ENCODE data around the gene SIK3. TPM values are rescaled to one million over a fixed set of nuclear protein-coding genes. Genes with fewer than 3 reads are reported as not detected.
"Not testable (repeated sequence)": the region's sequence is repeated elsewhere in the genome, so short reads cannot be mapped to it uniquely, and the experiment has no call there.

Gene SIK3
- total RNA-seq, 1 donor from 2014 or later = 12.3 TPM

DNA sequence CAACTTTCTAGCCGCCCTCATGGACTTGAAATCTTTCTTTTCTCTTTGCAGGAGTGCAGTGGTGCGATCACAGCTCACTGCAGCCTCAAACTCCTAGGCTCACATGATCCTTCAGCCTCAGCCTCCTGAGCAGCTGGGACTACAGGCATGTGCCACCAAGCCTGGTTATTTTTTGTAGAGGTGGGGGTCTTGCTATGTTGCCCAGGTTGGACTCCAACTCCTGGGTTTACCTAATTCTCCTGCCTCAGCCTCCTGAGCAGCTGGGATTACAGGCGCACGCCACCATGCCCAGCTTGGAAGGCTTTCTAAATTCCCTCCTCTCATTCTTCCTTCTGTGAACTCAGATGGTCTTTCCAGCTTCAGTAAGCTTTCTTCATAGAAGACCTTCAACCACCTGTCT lies 256.1 kb downstream of the SIK3 start:
- no peak for DNase-seq (ENCODE audit: low spot score)

DNA sequence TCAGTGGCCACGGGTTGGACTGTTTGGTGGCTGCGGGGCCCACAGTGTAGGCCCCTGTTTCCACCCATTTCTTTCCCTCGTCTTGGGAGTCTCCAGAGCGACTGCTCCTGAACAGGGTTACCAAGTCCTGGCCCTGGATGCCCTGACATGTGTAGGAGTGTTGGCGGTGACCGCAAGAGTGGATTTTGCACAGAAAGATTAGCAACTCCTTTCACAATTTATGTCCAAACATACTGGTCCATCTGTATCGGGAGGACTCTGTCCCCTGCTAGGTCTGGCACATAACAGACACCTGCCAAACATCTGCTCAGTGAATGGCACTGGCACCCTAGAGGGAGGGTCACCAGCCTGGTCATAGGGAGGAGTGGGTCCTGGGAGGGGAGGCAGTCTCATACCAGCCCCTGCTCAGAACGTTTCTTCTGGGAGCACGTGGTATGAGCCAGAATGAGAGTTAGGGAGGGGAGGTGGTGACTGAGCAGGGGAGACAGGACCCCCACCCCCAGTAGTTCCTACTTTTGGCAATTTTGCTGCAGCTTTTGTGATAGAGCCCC lies 257.4 kb downstream of the SIK3 start:
- DNase-seq (ENCODE audit: low spot score) = no peak

DNA sequence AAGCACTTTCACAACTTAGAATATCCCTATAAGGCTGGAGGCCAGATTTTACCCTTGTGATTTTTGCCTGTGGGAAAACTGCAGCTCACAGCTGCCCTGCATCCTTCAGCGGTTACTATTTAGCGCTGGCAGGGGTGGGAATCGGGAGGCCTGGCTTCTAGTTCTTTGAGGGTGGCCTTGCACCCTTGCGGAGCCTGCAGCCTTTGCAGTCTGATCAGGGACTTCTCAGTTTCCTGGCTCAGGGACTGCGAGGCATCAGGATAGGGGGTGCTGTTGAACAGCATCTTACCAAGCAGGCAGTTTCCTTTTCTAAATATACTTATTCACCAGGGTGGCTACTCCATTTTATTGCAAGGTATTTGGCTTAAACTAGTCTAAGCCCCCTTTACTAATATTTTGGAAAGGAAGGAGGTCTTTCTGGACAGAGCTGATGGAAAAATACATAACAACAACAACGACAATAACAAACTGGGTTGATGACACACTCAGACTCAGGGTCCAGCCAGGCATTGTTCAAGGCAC lies 257.9 kb downstream of the SIK3 start:
- no peak for DNase-seq (ENCODE audit: low spot score)

GRCh38 chr11:116838321-116839084 lies 259.7 kb downstream of the SIK3 start:
- no peak for DNase-seq (ENCODE audit: low spot score)

- peak; percentile 32 for DNase-seq (ENCODE audit: low spot score)
Observed at GRCh38 chr11:116837231-116838091, 260.8 kb downstream of the SIK3 start, which contains the start of gene APOA1. Gene APOA1 (minus strand): TSS chr11:116837622. CDS start chr11:116837387, 235 bp downstream.

GRCh38 chr11:116836632-116836991 lies 261.6 kb downstream of the SIK3 start:
- DNase-seq (ENCODE audit: low spot score) = no peak

DNA sequence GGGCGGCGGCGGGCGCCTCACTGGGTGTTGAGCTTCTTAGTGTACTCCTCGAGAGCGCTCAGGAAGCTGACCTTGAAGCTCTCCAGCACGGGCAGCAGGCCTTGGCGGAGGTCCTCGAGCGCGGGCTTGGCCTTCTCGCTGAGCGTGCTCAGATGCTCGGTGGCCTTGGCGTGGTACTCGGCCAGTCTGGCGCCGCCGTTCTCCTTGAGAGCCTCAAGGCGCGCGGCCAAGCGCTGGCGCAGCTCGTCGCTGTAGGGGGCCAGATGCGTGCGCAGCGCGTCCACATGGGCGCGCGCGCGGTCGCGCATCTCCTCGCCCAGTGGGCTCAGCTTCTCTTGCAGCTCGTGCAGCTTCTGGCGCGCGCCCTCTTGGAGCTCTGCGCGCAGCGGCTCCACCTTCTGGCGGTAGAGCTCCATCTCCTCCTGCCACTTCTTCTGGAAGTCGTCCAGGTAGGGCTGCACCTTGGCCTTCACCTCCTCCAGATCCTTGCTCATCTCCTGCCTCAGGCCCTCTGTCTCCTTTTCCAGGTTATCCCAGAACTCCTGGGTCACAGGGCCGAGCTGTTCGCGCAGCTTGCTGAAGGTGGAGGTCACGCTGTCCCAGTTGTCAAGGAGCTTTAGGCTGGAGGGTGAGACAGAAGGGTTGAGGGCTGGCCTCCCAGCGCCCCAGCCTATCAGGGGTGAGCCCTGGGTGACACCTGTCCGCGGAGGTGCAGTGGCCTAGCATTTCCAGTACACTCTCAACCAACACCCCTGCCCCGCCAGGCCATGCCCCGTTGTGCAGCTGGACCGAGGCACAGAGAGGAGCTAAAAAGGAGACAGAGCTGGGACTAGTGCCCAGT lies 262.2 kb downstream of the SIK3 start:
- DNase-seq (ENCODE audit: low spot score) = peak; percentile 92

GRCh38 chr11:116835042-116835772 lies 263.0 kb downstream of the SIK3 start:
- DNase-seq (ENCODE audit: low spot score) = no peak

DNA sequence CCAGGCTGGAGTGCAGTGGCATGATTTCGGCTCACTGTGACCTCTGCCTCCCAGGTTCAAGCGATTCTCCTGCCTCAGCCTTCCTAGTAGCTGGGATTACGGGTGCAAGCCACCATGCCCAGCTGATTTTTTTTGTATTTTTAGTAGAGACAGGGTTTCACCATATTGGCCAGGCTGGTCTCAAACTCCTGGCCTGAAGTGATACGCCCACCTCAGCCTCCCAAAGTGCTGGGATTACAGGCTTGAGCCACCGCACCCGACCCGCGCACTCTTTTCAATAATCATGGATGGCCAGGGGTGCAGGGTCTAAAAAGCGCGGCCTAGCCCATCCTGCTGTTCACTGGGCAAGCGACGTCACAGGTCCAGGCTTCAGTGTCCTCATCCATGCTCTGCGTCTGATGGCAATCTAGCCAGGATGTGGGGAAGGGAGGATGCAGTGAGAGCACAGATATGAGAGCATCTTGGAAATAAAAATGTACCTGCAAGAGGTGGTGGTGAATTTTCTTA lies 263.6 kb downstream of the SIK3 start:
- not testable (repeated sequence) for DNase-seq (ENCODE audit: low spot score)

DNA sequence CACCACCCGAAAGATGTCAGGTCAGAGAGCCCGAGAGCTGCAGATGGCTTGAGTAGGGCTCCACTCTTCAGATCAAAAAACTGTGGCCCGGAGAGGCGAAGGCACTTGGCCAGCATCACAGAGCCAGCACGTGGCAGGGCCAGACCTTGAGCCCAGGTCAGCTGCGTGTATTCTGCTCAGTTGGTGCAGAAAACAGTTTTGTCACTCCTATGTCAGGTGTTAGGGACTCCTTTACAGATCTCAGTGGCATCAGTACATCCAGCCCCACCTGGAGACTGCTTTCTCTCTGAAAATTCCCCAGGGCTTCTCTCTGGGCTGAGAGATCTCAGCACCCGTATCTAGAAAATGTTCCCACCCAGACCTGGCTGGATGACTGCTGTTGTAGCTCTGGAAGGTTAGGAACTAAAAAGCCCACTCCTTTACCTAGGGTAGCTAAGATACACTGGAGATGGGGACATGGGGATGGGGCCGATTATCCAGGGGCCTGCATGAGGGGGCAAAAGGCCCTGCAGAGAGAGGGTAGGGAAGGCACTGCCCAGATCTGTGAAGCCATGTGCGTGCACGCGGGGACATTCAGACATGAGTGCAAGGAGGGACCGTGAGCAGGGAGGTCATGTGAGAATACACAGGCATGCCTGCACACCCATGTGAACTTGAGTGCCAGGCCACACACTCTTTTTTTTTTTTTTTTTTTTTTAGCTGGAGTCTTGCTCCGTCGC lies 264.3 kb downstream of the SIK3 start:
- DNase-seq (ENCODE audit: low spot score) = no peak

DNA sequence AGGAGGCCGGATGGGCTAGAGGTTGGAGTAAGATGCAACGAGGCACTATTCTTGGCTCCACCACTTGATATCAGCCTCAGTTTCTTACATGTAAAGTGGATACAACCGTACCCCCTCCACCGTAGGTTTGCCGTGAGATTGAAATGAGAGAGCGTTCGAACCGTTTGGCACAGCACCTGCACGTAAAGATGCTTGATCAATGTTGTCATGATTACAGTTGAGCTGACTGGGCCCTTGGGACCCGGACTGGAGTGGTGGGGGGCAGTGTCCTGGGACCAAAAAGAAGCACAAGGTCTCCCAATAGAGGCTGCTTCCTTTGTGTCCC lies 264.8 kb downstream of the SIK3 start:
- no peak for DNase-seq (ENCODE audit: low spot score)

- DNase-seq (ENCODE audit: low spot score) = no peak
Observed at GRCh38 chr11:116832350-116833290, 265.6 kb downstream of the SIK3 start.

DNA sequence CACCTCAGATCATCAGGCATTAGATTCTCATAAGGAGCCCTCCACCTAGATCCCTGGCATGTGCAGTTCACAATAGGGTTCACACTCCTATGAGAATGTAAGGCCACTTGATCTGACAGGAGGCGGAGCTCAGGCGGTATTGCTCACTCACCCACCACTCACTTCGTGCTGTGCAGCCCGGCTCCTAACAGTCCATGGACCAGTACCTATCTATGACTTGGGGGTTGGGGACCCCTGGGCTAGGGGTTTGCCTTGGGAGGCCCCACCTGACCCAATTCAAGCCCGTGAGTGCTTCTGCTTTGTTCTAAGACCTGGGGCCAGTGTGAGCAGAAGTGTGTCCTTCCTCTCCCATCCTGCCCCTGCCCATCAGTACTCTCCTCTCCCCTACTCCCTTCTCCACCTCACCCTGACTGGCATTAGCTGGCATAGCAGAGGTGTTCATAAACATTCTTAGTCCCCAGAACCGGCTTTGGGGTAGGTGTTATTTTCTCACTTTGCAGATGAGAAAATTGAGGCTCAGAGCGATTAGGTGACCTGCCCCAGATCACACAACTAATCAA lies 266.4 kb downstream of the SIK3 start:
- DNase-seq (ENCODE audit: low spot score) = no peak

- DNase-seq (ENCODE audit: low spot score) = no peak
Observed at GRCh38 chr11:116830184-116830912, 267.9 kb downstream of the SIK3 start.

DNA sequence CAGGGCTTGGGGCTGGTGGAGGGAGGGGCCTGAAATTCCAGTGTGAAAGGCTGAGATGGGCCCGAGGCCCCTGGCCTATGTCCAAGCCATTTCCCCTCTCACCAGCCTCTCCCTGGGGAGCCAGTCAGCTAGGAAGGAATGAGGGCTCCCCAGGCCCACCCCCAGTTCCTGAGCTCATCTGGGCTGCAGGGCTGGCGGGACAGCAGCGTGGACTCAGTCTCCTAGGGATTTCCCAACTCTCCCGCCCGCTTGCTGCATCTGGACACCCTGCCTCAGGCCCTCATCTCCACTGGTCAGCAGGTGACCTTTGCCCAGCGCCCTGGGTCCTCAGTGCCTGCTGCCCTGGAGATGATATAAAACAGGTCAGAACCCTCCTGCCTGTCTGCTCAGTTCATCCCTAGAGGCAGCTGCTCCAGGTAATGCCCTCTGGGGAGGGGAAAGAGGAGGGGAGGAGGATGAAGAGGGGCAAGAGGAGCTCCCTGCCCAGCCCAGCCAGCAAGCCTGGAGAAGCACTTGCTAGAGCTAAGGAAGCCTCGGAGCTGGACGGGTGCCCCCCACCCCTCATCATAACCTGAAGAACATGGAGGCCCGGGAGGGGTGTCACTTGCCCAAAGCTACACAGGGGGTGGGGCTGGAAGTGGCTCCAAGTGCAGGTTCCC lies 268.6 kb downstream of the SIK3 start, which contains the start of gene APOC3:
Gene APOC3 (plus strand): TSS at position 383 of the 659 bp plus-strand sequence. CDS start 676 bp downstream, outside the sequence.
- DNase-seq (ENCODE audit: low spot score) = peak; percentile 40

- no peak for DNase-seq (ENCODE audit: low spot score)
Observed at GRCh38 chr11:116828632-116829524, 269.4 kb downstream of the SIK3 start.

Measured in umbilical cord (tissue), 2 donors.